8988T (cell line): ENCODE results near the gene CENPP.

Experiments
- DNase-seq: peaks from one replicate; pipeline ENCODE4 v3.0.0; 2011

The CENPP gene

GRCh38 chr9:92644278-92644677 is 318.5 kb downstream of the CENPP start:
- no peak for DNase-seq

DNA sequence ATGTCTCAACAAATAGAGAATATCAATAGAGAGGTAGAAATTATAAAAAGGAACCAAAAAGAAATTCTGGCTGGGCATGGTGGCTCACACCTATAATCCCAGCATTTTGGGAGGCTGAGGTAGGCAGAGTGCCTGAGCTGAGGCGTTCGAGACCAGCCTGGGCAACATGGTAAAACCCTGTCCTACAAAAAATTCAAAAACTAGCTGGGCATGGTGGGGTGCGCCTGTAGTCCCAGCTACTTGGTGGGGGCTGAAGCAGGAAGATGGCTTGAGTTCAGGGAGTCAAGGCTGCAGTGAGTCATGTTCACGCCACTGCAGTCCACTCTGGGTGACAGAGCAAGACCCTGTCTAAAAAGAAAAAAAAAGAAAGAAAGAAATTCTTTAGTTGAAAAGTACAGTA is 319.3 kb downstream of the CENPP start:
- no peak for DNase-seq

- no peak for DNase-seq
Measured at GRCh38 chr9:92647671-92648473, 322.1 kb downstream of the CENPP start.

- no peak for DNase-seq
Measured at GRCh38 chr9:92648474-92648971, 322.8 kb downstream of the CENPP start.

DNA sequence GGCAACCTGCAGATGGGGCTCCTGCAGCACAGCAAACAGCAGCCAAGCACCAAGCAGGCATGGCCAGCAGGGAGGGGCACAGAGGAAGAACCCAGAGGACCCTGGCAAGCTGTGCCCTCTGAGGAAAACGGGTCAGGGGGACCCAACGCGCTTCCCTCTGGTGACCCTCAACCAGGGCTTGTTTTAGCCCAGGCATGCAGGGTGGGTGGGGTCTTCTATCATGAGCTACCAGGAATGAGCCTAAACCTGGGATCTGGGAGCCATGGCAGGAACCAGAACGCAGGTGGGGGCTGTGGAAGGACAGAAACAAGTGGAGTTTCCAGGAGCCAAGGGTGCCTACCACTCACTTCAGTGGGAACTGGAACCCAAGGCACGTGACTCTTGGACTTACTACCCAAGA is 323.3 kb downstream of the CENPP start:
- no peak for DNase-seq

- no peak for DNase-seq
Measured at GRCh38 chr9:92650296-92650695, 324.5 kb downstream of the CENPP start.

GRCh38 chr9:92650839-92651621 is 325.3 kb downstream of the CENPP start:
- no peak for DNase-seq

DNA sequence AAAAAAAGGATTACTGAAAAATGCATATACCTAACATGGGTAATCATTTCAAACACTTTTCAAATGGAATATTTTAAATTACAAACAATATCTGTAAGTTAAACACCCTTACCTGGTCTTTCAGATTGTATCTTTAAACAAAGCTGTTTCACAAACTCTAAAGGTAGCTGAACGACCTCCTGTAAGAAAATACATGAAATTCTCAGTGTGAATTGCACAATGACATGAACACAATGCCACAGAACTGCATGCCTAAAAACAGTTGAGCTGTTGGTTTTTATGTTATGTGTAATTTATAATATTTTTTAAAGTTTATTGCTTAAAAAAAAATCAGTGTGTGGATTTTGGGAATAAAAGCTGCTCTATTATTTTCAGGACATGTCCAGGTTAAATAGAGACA is 326.7 kb downstream of the CENPP start:
- DNase-seq, result no peak

GRCh38 chr9:92654481-92655301 is 328.9 kb downstream of the CENPP start:
- no peak for DNase-seq

DNA sequence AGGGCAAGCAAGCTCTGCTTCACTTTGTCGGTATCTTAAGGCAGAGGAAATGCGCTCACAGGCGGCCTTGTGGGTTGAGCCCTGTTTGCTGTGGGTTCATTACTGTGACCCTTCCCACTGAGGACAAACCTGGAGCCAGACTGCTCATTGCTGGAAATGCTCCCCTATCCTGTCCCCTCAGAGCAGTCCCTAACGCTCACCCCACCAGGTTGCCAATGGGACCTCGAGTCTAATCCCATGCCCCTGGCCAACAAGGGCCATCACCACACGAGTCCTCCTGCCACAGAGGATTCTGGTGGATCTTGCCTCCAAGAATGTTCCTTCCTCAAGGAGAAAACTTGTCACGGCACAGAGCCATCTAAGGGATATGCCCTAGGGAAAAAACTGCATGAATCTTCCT is 329.6 kb downstream of the CENPP start:
- no peak for DNase-seq

GRCh38 chr9:92655896-92656536 is 330.3 kb downstream of the CENPP start:
- DNase-seq, result no peak

GRCh38 chr9:92656537-92656925 is 330.8 kb downstream of the CENPP start:
- no peak for DNase-seq

- DNase-seq, result no peak
Measured at GRCh38 chr9:92657296-92658094, 331.7 kb downstream of the CENPP start.

GRCh38 chr9:92658176-92658575 is 332.4 kb downstream of the CENPP start:
- DNase-seq, result no peak

DNA sequence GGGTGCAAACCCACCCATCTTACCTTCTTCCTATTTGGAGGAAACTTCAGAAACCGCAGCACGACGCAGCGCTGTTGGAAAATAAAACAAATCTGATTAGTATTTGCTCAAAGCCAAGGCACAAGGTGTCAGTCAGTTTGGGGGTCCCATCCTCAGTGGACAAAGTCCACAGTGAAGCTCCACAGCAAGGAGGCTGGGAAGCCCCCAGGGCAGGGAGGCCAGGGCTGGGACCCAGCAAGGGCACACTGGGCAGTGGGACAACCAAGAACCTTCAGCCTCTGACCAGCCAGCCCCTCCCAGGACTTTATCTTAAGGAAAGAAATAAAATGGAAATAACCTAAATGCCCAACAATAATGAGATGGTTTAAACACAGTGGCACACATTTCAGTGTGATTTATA is 332.9 kb downstream of the CENPP start:
- DNase-seq, result no peak

DNA sequence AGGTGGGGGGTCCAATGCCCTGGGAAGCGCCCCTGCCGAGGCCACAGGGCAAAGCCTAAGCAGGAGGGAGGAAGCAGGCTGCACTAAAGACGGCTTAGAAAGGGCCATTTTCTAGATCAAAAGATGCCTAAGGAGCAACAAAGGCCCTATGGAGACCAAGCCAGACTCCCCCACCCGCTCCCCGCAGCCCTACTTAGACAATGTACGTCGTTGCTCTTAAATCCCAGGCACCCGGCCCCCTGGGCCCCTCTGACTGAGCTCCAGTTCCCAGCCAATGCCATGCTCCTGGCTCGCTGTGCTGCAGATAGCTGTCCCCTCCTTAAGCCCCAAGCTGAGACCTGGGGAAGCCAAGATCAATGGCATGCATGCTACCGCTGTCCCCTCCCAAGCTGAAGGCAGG is 333.8 kb downstream of the CENPP start:
- DNase-seq, result no peak

DNA sequence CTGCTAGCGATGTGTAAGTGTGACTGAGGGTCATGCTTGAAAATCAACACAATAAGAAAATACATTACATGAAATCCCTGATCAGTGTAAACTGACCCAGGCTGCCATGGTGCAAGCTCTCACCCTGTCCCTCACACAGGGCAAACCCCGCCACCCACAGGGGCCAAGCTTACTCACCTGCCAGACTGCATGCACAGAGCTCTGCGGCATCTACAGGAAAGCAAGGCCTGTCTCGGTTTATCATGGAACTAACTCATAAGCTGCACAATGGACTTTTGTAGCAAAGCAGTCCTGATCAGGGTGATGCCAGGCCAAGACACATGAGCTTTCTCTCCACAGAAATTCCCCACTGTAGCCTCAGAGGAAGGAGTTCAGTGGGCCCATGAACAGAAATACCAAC is 334.5 kb downstream of the CENPP start:
- no peak for DNase-seq

DNA sequence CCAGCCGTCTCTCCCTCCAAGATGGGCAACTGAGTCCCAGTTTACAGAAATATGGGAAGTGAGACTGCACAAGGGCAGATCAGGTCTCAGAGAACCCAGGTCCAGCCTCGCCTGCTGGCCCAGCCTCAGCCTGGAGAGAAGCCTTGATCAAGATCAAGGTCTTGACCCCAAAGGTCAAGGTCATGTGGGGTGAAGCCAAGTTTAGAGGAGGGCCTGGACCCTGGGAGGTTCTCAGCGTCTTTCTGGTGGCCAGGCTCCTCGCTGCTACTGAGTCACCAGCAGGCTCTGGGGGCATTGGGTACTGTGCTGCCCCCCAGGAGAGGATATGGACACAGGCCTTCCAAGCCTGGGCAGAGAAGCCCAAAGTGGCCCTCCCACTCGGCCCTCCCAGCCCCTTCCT is 335.4 kb downstream of the CENPP start:
- DNase-seq, result no peak

GRCh38 chr9:92661743-92662142 is 336.0 kb downstream of the CENPP start:
- no peak for DNase-seq

- no peak for DNase-seq
Measured at GRCh38 chr9:92663126-92663525, 337.4 kb downstream of the CENPP start.

GRCh38 chr9:92663951-92664350 is 338.2 kb downstream of the CENPP start:
- no peak for DNase-seq
